A549 (cell line): ENCODE measurements around the gene RNF8.

Source experiments
- CTCF ChIP-seq: fragments of >200 bp; sonication (Bioruptor Twin); formaldehyde crosslinking; IDR thresholded peaks from 3 replicates; pipeline ENCODE4 v1.5.1; 2016
- POLR2A ChIP-seq: IDR thresholded peaks from 2 replicates; pipeline ENCODE4 v1.6.1; 2012; ENCODE audit warnings: mild to moderate bottlenecking, low read length
- TP53 ChIP-seq: fragments of 250-450 bp; sonication (Bioruptor Pico); IDR thresholded peaks from 2 replicates; pipeline ENCODE4 v1.5.0; 2021; ENCODE audit warnings: mild to moderate bottlenecking, moderate library complexity

GRCh38 chr6:37320646-37321045 lies 33.1 kb upstream of the RNF8 start:
- TF ChIP-seq POLR2A (no peak), CTCF (no peak), TP53 (no peak)
